Measurements from ENCODE around the gene DRC7. TPM values are rescaled to one million over a fixed set of nuclear protein-coding genes. Genes with fewer than 3 reads are reported as not detected.
A peak's percentile ranks its signal among the peaks of the same experiment; 100 is the strongest.

Gene DRC7
- total RNA-seq = 0.05 TPM in 1 of 2 replicates, not detected in the other

GRCh38 chr16:57694725-57695679 is at the start of gene DRC7:
TSS of gene DRC7 (plus strand) at chr16:57694806. CDS start at chr16:57697950, 3,144 bp downstream.
- peak; percentile 34 for DNase-seq (ENCODE audit: extremely low read depth, low read depth, low spot score)

DNA sequence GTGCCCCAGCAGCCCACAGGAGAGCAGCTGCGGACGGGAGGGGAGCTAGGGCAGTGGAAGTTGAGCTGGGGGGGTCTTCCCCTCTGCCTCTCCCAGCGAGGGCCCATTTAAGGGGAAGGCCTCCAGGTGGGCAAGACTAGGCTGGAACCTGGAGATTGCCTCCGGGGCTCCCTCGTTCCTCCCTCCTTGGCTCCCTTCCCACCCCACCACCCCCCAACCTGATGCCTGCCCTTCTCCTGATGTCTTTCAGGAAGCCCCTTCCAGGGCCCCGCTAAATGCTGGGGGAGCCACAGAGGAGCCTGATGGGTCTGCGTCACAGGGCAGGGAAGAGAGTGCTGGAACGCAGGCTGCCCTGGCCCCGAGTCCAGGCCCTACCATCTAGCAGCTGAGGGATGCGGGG is 49.4 kb upstream of the DRC7 start:
- no peak for DNase-seq (ENCODE audit: extremely low read depth, low read depth, low spot score)

DNA sequence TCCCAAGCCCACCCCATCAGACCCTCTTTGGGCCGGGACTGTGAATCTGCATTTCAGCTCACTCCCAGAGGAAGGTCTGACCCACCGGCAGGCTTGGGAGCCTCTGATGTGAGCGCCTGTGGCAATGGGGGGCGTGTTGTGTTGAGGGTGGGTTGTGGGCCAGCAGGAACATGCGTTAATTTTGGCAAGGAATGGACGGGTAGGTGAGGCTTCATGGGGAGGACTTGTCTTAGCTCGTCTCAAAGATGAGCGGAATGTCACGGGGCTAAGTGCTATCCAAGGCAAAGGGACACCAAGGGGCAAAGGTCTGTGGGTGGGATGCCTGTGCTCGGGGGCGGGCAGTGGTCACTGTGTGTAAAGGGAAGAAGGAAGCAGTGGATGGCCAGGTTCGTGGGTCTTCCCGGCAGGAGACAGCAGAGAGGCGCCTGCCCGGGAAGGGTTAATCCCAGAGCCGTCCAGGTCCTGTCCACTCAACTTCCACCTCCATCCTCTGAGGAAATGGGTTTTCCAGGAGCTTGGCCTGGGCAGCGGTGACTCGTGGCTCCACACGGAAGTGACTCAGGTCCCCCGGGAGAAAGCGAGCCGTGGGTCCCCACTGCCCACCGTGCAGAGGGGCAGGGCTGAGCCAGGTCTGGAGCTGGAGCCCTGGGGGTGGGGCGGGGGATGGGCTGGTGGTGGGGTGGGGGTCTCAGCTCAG is 48.8 kb upstream of the DRC7 start:
- no peak for DNase-seq (ENCODE audit: extremely low read depth, low read depth, low spot score)

DNA sequence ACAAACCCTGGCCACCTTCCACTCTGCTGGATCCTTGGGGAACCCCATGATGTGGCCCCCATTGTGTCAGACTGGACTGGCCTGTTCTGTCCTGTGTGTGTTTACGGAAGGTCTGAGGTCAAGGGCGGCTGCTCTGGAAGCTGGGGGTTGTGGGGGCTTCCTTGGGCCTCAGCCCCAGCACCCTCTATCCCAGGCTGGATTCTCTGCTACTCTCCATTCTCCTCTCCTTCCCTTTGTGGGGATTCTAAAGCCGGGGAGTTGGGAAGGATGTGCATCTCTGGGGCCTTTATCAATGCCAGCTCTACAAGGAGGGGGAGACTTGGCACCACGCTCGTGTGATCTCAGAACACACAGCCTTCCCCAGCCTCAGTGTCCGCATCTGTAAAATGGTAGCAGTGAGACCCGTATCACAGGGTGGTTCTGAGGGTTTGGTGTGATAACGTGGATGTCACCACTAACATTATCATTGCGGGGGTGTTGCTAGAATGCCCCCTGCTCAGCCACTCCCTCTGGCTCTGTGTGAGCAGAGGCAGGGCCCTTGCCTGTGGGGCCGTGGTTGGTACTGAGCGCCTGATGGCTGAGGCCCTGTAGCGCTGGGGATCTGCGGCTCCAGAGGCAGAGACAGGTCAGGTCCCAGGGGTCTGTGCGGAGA is 48.1 kb upstream of the DRC7 start:
- DNase-seq (ENCODE audit: extremely low read depth, low read depth, low spot score) = no peak

- no peak for DNase-seq (ENCODE audit: extremely low read depth, low read depth, low spot score)
These were observed 47.3 kb upstream of the DRC7 start for GRCh38 chr16:57647136-57647875.

DNA sequence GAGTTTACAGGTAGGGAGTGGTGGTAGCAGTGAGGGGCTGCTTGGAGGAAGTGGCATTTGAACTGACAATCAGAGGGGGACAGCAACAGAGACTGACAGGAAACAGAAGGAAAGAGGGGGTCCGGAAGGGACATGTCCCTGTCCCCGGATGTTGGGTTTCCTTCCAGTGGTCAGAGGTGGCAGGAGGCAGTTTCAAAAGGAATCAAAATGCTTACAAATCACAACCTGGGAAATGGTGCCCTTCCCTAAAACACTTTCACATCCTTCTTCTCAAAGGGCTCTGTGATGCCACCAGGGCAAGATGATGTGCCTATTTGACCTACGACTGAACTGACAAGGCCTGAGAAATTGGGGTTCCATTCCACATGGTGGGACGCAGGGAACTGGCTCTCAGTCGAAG is 46.5 kb upstream of the DRC7 start:
- no peak for DNase-seq (ENCODE audit: extremely low read depth, low read depth, low spot score)

DNA sequence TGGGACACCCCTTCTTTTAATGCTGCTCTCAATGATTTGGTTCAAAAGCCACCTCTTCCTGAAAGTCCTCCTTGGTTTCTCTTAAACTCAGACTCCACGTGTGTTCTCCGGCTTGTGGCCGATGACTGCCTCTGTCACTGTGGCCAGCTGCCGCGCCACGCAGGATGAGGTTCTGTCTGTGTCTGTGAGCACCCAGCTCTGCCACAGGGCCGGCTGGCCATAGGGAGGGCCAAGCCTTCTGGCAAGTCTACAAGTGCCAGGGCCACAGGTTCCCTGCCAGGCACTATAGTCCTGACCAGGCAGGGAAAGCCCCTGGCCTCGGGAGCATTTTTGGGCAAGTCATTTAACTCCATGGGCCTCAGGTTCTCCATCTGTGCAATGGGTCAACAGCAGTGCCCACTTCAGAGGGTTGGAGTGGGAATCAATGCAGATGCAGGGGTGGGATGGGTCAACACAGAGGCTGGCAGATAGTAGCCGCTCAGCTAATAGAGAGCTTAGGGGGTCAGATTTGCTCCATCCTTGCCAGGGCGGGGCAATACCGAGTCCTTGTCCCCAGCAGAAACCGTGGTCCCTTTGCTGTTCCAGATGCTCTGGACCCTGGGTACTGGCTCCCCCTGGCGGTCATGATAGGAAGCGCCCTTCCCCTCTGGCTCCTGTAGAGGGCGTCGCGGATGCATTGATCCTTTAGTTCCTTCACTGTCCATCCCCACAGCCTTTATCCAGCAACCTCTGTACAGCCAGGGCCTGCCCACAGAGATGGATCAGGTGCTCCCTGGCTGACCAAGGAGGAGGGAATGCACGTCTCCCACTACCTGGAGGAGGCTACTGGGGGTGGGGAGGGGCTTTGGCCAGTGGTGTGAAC is 45.8 kb upstream of the DRC7 start:
- no peak for DNase-seq (ENCODE audit: extremely low read depth, low read depth, low spot score)

DNA sequence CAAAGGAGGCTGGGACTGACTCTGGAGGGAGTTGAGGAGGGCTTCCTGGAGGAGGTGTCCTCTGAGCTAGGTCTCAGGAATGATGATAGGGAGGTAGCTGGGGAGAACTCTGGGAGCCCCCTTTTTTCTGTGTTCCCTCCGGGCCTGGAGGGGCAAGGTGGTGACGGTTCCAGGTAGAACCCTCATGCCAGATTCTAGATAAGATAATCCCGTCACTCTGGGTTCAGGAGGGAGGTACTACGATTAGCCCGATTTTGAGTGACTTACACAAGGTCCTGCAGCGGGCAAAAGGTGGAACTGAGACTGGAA is 45.2 kb upstream of the DRC7 start:
- no peak for DNase-seq (ENCODE audit: extremely low read depth, low read depth, low spot score)

DNA sequence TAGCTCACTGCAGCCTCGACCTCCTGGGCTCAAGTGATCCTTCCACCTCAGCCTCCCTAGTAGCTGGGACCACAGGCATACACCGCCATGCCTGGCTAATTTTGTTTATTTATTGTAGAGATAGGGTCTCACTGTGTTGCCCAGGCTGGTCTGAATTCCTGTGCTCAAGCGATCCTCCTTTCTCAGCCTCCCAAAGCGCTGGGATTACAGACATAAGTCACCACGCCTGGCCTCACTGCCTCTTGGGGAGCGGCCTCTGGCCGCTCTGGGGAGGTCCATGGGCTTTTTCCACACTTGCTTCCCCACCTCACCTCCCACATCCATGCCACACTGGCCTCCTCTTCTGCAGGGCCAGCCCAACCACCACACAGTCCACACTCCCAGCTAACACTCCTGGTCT is 44.8 kb upstream of the DRC7 start:
- DNase-seq (ENCODE audit: extremely low read depth, low read depth, low spot score) = no peak

- no peak for DNase-seq (ENCODE audit: extremely low read depth, low read depth, low spot score)
These were observed 43.0 kb upstream of the DRC7 start for GRCh38 chr16:57651344-57652333.

GRCh38 chr16:57652695-57653471 is 41.7 kb upstream of the DRC7 start:
- DNase-seq (ENCODE audit: extremely low read depth, low read depth, low spot score) = no peak

DNA sequence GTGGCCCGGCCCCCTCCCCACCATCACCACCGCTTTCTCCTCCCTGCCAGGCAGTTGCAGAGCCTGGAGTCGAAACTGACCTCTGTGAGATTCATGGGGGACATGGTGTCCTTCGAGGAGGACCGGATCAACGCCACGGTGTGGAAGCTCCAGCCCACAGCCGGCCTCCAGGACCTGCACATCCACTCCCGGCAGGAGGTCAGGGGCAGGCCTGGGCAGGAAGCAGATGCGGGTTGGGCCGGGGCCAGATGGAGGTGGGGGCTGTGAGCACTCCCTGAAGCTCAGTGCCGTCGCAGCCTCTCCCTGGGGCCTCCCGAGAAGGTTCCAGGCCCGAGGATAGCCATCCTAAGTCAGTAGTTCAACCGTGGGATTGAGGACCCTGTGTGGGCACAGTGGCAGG is 40.7 kb upstream of the DRC7 start:
- DNase-seq (ENCODE audit: extremely low read depth, low read depth, low spot score) = no peak

DNA sequence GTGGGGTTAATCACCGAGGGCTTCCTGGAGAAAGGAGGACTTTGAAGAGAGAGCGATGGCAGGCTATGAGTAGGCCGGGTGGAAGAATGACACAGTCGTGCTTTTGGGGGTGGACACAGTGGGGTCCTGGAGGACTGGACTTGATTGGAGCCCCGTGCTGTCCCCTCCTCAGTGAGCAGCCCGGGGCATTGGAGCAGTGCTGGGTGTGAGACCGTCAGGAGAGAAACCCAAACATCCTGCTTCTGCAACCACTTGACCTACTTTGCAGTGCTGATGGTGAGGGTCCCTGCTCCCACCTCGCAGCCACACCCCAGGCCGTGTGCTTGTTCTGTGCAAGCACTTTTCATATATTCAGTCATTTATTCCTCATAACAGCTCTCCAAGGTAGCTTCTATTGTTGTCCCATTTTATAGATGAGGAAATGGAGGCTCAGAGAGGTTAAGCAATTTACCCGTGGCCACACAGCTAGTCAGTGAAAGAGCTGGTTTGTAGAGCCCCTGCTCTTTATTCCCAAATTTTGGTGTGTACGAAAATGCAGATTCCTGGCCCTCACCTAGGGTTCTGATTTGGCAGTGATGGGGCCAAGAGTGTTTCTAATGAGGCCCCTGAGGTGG is 38.2 kb upstream of the DRC7 start:
- DNase-seq (ENCODE audit: extremely low read depth, low read depth, low spot score) = no peak

DNA sequence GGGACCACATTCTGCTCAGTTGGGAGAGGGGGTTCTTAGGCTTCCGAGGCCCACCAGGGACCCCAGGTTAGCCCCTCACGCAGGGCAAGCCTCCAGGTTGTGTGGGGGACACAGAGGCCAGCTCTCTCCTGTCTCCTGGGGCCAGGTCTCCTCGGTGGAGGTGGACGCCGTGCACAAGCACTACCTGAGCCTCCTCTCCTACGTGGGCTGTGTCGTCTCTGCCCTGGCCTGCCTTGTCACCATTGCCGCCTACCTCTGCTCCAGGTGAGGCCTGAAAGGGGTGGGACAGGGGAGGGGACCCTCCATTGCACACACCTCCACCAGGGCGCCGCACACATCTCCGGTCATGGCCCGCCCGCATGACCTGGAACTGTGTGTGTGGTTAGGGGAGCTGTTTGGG is 37.4 kb upstream of the DRC7 start:
- DNase-seq (ENCODE audit: extremely low read depth, low read depth, low spot score) = no peak

GRCh38 chr16:57658130-57658877 is 36.3 kb upstream of the DRC7 start:
- no peak for DNase-seq (ENCODE audit: extremely low read depth, low read depth, low spot score)

DNA sequence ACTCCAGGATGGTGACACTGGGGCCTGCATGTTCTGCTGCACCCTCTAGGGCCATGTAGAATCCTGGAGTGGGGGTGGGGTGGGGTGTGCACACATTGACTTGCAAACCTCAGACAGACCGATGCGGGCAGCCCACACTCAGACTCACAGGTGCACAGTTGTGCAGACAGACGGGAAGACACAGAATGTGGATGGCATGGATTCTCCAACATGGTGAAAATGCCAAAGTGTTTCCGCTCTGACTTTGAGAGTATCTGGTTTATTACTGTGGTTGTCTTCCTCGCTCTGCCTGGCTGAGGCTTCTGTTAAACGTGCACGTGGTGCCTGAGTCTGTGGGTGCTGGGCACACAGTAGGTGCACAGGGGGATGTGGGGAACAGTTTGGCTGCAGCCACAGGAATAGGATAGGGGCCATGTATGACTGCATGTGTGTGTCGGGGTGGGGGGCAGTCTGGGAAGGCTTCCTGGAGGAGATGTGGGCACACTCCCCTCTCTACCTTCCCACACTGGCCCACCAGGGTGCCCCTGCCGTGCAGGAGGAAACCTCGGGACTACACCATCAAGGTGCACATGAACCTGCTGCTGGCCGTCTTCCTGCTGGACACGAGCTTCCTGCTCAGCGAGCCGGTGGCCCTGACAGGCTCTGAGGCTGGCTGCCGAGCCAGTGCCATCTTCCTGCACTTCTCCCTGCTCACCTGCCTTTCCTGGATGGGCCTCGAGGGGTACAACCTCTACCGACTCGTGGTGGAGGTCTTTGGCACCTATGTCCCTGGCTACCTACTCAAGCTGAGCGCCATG is 35.5 kb upstream of the DRC7 start:
- DNase-seq (ENCODE audit: extremely low read depth, low read depth, low spot score) = no peak

Measured in glomerular endothelial cell (primary cell).